ENCODE data around the gene CHST7. TPM values are rescaled to one million over a fixed set of nuclear protein-coding genes. Genes with fewer than 3 reads are reported as not detected.

The CHST7 gene
- total RNA-seq, 2 donors from 2014 or later, result 8.8 to 28.9 TPM

DNA sequence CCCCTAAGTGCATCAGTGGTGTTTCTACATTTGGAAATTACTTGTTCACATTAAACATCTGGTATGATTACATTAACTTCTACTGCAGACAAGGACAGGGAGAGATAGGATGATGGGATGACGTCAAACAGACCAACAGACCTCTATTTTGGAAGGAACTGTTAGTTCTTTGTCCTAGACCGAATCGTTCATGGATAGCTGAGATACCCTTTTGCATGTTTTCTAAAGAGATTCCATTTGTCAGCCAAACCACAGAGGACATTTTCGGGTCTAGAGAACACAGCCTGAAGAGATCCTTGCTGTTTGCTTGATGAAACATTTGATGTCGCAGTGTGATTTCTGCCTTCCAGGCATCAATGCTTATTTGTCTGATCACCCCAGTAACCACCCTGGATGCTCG is 27.7 kb downstream of the CHST7 start:
- Histone ChIP-seq H3K4me3 (no peak overlapping the region), H3K27ac (no peak overlapping the region), H3K9me3 (no peaks in the 10 kb centered on the region), H3K36me3 (no peaks in the 10 kb centered on the region), H3K4me1 (replicated peaks) (no peaks in the 10 kb centered on the region), H3K27me3 (replicated peaks; ENCODE audit: insufficient read depth) (no peaks in the 10 kb centered on the region)
- DNase-seq (ENCODE audit: low spot score), result no peak
- TF ChIP-seq, protein P1, sequence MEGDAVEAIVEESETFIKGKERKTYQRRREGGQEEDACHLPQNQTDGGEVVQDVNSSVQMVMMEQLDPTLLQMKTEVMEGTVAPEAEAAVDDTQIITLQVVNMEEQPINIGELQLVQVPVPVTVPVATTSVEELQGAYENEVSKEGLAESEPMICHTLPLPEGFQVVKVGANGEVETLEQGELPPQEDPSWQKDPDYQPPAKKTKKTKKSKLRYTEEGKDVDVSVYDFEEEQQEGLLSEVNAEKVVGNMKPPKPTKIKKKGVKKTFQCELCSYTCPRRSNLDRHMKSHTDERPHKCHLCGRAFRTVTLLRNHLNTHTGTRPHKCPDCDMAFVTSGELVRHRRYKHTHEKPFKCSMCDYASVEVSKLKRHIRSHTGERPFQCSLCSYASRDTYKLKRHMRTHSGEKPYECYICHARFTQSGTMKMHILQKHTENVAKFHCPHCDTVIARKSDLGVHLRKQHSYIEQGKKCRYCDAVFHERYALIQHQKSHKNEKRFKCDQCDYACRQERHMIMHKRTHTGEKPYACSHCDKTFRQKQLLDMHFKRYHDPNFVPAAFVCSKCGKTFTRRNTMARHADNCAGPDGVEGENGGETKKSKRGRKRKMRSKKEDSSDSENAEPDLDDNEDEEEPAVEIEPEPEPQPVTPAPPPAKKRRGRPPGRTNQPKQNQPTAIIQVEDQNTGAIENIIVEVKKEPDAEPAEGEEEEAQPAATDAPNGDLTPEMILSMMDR (IDR thresholded peaks at IDR 0.05), result no peak
- no peak for TF ChIP-seq POLR2AphosphoS5 (IDR thresholded peaks at IDR 0.05)
- no peak for TF ChIP-seq POLR2A (IDR thresholded peaks at IDR 0.05)
- intact Hi-C loops (cut with DNase I), result no loop called here
- 59% methylated on average over 6 of the region's 6 CpGs for WGBS

DNA sequence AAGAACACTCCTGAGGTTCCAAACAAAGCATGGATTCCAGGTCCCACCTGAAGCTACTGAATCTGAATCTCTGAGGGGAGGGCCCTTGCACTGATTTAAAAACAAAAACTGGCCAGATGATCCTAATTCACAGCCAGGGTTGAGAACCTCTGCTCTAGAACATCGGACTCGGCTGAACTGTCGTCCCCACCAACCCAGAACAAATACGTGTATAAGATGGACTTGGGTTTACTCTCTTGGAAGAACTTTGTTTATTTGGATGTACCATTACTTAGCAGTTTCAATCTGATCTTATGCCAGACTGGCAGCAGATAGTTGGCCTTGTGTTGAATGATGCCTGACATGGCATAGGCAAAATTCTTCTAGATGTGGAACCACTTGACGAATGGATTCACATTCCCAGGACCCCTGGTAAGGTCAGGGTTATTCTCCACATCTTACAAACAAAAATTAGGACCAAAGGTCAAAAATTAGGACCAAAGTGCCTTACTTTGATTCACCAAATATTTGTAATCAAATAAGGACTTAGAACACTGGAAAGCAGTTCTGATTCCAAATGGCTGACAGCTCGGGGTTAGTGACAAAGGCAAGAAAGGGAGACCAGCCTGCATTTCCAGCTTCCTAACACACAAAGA is 29.0 kb downstream of the CHST7 start:
- DNase-seq (ENCODE audit: low spot score), result no peak
- Histone ChIP-seq H3K4me3 (no peak overlapping the region), H3K4me1 (replicated peaks) (no peaks in the 10 kb centered on the region), H3K36me3 (no peaks in the 10 kb centered on the region), H3K9me3 (no peaks in the 10 kb centered on the region), H3K27me3 (replicated peaks; ENCODE audit: insufficient read depth) (no peaks in the 10 kb centered on the region), H3K27ac (no peak overlapping the region)
- 92% methylated on average over 6 of the region's 6 CpGs for WGBS
- no peak for TF ChIP-seq POLR2AphosphoS5 (IDR thresholded peaks at IDR 0.05)
- no peak for TF ChIP-seq POLR2A (IDR thresholded peaks at IDR 0.05)
- TF ChIP-seq, protein P1 (IDR thresholded peaks at IDR 0.05), result no peak
- intact Hi-C loops (cut with DNase I), result no loop called here

DNA sequence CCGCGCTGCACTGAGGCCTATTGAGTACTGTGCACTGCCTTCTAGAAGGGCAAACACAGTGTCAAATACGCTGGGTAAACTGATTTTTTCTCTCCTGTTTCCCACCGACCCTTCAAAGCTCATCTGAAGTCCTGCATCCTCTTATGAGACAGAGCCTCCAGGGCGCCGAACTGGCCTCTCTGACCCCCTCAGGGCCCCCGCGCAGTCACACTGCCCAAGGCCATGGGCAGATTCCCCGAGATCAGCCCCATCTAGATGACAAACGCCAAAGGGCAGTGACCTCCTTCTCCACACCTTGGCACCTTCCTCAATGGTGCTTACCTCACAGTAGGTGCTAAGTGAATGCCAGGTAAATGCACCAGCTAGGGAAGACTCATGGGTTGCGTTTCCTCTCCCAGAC is 34.4 kb downstream of the CHST7 start:
- WGBS, result 80% methylated on average over 11 of the region's 11 CpGs
- TF ChIP-seq, protein P1 (IDR thresholded peaks at IDR 0.05), result no peak
- TF ChIP-seq POLR2AphosphoS5 (IDR thresholded peaks at IDR 0.05) (no peak), POLR2A (IDR thresholded peaks at IDR 0.05) (no peak)

DNA sequence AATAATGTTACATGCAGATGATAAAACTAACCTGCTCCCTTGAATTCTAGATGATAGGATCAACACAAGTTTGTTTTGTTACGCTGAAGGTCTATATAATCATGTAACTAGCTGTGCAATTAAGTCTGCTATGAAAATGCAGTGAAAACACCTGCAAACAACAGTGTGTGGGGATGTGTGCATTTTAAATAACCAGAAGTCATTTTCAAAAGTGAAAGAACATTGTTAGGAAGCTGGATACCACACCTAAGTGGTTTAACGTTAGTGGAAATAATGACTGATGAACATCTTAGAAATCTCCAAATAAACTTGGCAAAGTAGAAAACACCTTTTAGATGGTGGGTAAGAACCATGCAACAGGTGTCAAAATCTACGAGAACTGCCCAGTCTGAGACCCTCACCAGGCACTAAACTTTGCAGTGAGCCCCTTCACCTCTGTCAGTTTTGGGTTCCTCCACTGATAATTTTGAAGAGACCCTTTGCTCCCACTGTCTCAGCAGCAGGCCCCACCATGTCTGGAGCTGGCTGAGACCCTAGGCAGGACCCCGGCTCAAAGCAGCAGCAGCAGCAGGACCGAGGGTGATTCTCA is 36.6 kb downstream of the CHST7 start:
- Histone ChIP-seq H3K27ac (no peak overlapping the region), H3K9me3 (no peaks in the 10 kb centered on the region), H3K4me3 (no peak overlapping the region), H3K36me3 (no peaks in the 10 kb centered on the region), H3K4me1 (replicated peaks) (no peaks in the 10 kb centered on the region), H3K27me3 (replicated peaks; ENCODE audit: insufficient read depth) (no peaks in the 10 kb centered on the region)
- WGBS, result 77% methylated on average over 3 of the region's 5 CpGs
- TF ChIP-seq POLR2A (IDR thresholded peaks at IDR 0.05), result no peak
- TF ChIP-seq, protein P1 (IDR thresholded peaks at IDR 0.05), result no peak
- TF ChIP-seq POLR2AphosphoS5 (IDR thresholded peaks at IDR 0.05), result no peak
- intact Hi-C loops (cut with DNase I), result no loop called here
- no peak for DNase-seq (ENCODE audit: low spot score)

More for the DNA sequence above, 34.4 kb downstream of the CHST7 start:
- no peaks in the 10 kb centered on the region for H3K36me3 ChIP-seq
- no peaks in the 10 kb centered on the region for H3K9me3 ChIP-seq
- no peaks in the 10 kb centered on the region for H3K27me3 ChIP-seq (replicated peaks; ENCODE audit: insufficient read depth)
- no peaks in the 10 kb centered on the region for H3K4me1 ChIP-seq (replicated peaks)
- no peak overlapping the region for H3K27ac ChIP-seq
- intact Hi-C loops (cut with DNase I), result no loop called here
- no peak for DNase-seq (ENCODE audit: low spot score)
- H3K4me3 ChIP-seq, result no peak overlapping the region

Data from prostate gland (tissue), 2 donors.